Colon (tissue), 2 donors: Measurements from ENCODE around the gene ICAM3.
"Not testable (repeated sequence)": the region's sequence is repeated elsewhere in the genome, so short reads cannot be mapped to it uniquely, and the experiment has no call there.

Experiments
- FAIRE-seq: peaks from 2 replicates; lab custom pipeline; 2012; peaks lifted over from hg19 to GRCh38; lab: Jason Lieb, UNC
- donor health status: control.
- donor health status: control.

Gene ICAM3, protein sequence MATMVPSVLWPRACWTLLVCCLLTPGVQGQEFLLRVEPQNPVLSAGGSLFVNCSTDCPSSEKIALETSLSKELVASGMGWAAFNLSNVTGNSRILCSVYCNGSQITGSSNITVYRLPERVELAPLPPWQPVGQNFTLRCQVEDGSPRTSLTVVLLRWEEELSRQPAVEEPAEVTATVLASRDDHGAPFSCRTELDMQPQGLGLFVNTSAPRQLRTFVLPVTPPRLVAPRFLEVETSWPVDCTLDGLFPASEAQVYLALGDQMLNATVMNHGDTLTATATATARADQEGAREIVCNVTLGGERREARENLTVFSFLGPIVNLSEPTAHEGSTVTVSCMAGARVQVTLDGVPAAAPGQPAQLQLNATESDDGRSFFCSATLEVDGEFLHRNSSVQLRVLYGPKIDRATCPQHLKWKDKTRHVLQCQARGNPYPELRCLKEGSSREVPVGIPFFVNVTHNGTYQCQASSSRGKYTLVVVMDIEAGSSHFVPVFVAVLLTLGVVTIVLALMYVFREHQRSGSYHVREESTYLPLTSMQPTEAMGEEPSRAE

DNA sequence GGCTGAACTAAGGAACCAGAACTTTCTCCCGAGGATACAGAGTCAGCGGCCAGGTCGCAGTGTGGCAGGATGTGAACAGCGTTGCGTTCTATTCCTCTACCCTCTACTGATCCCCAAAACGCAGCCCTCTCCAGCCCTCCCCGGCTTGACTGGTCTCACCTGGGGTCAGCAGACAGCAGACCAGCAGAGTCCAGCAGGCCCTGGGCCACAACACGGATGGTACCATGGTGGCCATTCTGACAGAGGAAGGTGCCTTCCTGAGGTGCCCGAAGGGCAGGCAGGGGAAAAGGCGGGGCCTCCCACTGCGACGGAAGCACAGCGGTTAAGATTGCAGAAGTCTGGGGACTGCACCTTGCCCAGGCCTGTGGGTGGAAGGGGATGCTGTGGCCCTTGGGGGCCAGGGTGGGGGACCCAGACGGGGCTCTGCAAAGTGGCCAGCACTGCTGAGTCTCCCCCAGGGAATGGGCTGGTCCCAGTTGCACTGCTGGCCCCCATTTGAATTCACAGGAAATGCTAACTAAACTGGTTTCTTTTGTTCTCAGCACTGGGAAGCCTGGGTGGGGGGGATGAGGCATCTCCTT is at the start of gene ICAM3:
ICAM3 (minus strand) TSS at position 245 of the 581 bp plus-strand sequence; CDS start at position 235, 10 bp downstream.
- FAIRE-seq: no peak

DNA sequence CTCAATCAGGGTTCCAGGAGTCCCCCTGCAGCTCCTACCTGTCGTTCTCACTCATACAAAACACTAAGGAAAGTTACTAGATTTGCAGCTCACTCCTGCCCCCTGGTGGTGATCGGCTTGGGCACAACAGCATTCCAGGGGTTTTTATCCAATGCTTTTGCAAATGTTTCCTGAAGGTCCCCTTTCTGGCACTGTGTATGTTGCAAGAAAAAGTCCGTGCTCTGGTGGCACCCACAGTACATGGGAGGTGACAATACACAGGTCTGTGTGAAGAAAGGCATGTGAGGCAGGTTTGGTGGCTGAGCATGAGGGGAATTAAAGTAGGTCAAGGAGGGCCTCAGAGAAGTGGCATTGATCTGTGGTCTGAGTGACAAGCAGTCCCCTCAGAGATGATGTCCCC is 49.5 kb upstream of the ICAM3 start:
- FAIRE-seq: no peak

DNA sequence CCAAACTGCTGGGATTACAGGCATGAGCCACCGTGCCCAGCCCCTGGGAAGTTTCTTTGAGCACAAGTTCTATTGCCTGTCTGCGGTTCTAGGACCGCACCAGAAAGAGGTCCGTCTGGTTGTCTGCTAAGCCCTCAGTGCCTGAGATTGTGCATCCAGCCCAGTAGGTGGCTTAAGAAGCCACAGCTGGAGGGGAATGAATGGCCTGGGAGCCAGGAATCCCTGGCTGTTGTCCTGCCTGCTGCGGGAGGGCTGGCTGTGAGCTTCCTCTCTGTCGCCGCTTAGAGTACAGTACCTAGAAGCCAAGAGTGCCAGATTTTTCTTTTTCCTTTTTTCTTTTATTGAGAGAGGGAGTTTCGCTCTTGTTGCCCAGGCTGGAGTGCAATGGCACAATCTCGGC is 45.2 kb upstream of the ICAM3 start:
- no peak for FAIRE-seq

DNA sequence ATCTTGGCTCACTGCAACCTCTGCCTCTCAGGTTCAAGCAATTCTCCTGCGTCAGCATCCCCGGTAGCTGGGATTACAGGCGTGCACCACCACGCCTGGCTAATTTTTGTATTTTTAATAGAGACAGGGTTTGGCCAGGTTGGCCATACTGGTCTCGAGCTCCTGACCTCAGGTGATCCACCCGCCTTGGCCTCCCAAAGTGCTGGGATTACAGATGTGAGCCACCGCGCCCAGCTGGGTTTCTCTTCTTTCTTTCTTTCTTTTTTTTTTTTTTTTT is 43.7 kb upstream of the ICAM3 start:
- not testable (repeated sequence) for FAIRE-seq

DNA sequence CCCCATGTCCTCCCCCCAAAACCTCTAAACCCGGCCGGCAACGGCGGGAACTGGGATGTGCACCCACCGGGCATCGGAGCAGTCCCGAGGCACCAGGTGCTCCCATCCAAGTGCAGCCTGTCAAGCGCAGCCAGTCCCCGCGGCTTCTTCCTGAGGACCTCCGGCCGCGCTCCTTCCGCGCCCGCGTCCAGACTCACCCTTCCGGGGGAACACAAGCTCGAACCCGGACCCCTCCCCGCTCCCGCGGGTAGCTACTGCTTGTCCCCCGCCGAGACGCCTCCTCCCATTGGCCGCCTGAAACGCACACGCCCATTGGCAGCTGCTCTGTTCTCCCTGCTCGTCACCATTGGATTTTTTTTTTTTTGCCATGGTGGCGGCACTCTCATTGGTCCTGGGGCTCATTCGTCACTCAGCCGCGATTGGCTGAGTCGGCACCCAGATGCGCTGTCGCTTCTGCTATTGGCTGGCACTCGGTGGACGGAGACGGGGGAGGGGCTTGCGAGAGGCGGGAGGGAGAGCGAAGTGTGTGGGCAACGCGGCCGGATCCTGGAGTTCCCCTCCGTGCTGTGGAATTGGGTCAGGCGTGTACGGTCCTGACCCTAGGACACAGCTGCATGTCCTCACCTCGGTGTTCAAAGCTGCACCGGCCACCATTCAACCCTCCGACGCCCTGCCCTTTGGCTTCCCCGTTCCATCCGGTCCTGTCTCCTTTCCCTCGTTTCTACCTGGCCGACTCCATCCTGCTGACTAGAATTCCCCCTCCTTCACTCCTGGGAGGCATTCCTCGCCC is 41.1 kb upstream of the ICAM3 start, which contains the start of gene TYK2:
TYK2 (minus strand) TSS at position 260 of the 790 bp plus-strand sequence. CDS start 2,166 bp downstream, outside the sequence.
- FAIRE-seq: peak; percentile 87

DNA sequence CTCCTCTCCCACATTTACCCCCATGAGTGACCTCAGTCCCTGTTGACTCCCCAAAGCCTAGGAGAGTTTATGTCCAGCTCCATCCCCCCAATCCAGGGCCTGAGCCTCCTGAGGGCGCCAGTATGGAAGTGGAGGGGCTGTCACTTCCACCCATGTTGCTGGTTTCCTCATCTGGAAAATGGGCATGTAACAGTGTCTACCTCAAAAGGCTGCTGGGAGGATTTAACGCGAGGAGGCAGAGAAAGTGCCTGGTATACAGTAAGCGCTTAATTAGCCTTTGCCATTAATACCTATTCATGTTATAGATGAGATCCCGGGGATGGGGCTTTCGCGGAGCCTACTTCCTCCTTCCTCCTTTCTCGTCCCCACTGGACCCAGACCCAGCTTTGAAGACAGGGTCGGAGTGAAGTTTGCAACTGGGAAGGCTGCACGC is 40.5 kb upstream of the ICAM3 start:
- FAIRE-seq: no peak

DNA sequence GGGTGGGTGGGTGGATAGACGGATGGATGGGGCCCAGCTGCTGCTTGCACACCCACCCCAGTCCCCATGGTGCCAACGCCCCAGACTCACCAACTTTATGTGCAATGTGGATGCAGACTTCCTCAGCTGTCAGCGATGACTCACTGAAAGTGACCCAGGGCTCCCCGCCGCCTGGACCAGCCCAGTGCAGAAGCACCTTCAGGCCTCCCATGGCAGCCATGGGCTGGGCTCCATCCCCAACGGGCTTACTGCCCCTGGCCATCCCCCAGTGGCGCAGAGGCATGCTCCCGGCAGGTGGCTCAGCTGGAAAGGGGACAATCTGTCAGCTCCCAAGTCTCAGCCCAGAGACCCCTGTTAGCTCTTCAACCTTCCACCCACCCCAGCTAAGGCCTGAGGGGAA is 38.7 kb upstream of the ICAM3 start:
- no peak for FAIRE-seq

DNA sequence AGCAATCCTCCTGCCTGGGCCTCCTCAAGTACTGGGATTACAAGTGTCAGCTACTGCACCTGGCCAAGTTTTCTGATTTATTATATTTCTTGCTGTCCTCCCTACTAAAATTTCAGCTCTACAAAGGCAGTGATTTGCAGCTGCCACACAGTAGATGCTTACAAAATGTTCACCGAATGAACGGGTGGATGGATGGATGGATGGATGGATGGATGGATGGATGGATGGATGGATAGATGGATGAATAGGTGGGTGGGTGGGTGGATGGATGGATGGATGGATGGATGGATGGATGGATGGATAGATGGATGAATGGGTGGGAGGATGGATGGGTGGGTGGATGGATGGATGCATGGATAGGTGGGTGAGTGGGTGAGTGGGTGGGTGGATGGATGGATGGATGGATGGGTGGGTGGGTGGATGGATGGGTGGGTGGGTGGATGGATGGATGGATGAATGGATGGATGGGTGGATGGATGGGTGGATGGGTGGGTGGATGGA is 37.8 kb upstream of the ICAM3 start:
- FAIRE-seq: not testable (repeated sequence)

DNA sequence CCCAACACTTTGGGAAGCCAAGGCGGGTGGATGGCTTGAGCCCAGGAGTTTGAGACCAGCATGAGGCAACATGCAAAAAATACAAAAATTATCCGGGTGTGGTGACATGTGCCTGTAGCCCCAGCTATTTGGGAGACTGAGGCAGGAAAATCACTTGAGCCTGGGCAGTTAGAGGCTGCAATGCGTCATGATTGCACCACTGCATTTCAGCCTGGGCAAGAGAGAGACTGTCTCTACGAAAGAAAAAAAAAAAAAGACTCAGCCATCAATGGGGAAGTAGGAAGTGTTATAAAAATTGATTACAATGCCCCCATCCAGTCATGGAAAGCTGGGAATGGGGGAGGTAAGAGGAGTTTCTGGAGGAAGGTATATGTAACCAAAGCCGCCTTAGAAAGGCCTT is 35.5 kb upstream of the ICAM3 start:
- FAIRE-seq: no peak

DNA sequence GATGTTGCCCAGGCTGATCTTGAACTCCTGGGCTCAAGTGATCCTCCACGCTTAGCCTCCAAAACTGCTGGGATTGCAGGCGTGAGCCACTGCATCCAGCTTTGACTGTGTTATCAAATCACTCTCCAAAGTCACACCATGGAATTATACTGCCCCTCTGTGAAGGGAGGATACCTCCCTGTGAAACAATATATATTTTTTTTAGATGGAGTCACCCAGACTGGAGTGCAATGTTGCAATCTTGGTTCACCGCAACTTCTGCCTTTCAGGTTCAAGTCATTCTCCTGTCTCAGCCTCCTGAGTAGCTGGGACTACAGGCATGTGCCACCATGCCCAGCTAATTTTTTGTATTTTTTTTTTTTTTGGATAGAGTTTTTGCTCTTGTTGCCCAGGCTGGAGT is 33.3 kb upstream of the ICAM3 start:
- FAIRE-seq: no peak

DNA sequence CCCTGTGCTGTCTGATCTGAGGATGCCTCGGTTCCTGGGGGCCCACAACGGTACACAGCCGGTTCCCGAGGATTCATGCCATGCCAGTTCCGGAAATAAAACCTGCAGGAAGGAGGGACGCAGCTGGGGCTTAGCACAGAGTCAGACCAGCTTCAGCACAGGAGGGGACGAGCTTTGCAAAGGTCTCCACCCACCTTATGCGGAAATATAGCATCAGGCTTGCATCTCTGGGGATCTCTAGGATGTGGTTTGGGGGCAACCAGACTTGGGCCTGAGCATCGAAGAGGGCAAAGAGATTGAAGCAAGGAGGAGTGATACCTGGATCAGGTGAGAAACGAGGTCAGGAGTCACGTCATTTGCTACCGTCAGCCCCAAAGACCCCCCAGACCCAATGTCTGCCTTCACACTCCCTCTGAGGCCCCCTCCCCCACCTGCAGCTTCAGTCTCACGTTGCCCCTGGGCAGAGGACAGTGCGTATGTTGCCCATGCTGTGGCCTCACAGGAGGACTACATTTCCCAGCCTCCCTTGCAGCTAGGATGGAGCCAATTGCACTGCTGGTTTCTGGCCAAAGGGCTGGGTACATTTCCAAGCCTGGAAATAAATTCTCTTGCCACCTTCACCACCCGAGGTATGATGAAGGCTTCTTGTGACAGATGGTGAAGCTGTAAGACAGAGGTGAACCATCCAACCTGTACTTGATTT is 28.8 kb upstream of the ICAM3 start:
- FAIRE-seq: no peak

DNA sequence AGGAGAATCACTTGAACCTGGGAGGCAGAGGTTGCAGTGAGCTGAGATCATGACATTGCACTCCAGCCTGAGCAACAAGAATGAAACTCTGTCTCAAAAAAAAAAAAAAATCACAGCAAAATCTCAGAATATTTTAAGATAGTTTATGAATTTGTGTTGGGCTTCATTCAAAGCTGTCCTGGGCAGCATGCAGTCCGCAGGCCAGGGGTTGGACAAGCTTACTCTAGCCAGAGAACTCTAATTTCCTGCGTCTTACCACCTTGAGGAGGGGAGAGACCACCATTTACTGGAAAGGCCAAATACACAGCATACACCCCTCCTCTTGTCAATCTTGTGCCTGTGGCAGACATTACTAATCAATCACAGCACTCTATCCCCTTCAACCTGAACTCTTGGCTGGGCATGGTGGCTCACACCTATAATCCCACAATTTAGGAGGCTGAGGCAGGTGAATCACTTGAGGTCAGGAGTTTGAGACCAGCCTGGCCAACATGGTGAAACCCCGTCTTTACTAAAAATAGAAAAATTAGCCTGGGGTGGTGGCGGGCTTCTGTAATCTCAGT is 27.6 kb upstream of the ICAM3 start:
- not testable (repeated sequence) for FAIRE-seq

DNA sequence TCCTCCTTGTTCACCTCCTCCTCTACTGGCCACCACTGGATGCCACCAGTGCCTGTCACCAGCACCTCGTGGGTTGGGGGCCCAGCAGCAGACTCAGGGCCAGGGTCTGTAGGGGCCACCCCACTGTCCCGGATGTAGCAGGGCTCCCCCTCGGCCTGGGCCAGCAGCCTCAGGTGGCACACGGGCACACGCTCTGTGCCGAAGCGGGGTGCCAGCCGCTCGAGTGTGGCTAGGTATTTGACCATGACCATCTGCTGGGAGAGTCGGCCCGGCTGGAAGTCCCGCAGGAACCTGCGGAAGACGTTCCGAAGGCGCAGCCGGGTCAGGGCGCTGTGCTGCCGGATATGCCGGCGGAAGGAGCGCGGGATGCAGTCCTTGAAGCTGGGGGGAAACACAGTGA is 26.1 kb upstream of the ICAM3 start:
- no peak for FAIRE-seq

DNA sequence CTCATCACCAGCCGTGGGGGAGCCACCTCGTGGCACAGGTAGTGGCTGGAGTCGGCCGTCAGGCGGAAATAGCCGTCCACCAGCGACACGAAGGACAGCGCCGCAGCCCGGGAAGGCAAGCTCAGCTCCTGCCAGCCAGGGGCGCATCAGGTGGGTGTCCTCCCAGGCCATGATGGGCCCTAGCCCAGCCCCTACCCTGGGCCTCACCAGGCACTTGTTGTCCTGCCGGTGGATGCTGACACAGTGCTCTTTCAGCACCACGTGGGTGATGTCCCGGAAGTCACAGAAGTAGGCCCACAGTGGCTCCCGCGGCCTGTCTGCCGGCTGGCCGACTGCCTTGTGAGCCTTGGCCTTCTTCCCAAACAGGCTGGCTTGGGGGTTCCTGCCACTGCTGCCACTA is 25.2 kb upstream of the ICAM3 start:
- no peak for FAIRE-seq

DNA sequence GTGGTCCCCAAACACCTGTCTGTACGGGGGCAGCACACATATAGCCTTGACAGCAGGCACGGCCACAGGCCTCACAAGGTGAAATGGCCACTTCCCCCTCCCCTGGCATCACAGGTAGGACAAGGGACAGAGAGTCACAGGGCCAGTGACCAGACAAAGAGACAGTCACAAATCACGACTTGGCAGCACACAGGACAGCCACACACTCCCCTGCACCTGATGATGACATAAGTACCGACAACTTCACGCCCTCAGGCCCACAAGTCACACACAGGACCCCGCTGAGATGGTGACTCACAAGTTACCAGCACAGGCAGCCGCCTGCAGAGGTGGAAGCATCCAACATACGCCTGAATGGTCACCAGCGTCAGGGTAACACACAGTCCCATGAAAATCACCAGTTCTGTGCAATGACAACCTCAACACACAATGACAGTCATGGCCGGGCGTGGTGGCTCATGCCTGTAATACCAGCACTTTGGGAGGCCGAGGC is 24.4 kb upstream of the ICAM3 start:
- FAIRE-seq: no peak

DNA sequence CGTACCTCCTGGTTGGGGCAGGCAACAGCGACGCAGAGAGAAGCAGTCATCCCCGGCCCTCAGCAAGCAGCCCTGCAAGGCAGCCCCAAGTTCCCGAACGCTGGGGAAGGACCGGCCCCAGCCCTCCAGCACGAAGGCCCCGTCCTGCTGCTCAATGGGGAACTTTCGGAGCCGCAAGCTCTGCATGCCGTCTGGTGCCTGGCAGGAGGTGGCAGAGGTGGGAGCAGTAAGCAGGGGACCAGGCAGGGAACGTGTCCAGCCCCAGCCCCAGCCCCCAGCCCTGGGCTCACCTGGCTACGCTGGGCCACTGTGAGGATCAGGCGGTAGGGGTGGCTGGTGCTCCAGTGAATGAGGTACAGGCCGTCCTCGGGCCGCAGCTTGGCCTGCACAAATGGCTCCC is 22.8 kb upstream of the ICAM3 start:
- FAIRE-seq: no peak

DNA sequence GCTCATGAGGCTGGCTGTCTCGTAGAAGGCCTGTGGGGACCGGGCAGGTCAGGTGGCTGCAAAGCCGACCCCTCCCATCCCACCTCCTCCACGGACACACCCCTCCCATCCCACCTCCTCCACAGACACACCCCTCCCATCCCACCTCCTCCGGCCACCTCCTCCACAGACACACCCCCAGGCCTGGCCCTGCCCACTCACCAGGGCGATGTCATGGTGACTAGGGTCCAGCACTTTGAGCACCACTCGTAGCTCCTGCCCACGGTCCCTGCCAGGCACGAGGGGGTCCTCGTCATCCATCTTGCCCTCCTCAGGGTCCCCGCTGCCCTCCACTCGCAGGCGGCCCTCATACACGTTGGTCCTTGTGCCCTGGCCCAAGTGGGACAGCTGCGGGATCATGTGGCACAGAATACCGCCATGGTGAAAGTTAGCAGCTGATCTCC is 22.2 kb upstream of the ICAM3 start:
- no peak for FAIRE-seq

DNA sequence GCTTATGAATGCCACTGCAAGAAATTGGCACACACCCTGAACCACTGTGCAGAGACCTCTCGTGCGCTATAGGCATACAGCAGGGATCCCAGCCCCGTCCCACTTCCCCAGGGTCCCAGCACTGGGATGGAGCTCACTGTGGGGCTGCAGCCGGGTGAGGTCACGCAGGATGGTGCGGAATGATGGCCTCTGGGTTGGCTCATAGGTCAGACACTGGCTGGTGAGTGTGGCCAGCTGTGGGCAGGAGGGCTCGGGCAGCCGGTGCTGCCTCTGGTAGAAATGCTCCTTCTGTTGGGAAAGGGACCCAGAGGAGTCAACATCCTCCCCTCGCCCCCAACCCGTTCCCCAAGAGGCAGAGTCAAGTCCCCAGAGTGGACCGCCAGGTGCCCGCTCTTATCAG is 17.0 kb upstream of the ICAM3 start:
- FAIRE-seq: no peak

DNA sequence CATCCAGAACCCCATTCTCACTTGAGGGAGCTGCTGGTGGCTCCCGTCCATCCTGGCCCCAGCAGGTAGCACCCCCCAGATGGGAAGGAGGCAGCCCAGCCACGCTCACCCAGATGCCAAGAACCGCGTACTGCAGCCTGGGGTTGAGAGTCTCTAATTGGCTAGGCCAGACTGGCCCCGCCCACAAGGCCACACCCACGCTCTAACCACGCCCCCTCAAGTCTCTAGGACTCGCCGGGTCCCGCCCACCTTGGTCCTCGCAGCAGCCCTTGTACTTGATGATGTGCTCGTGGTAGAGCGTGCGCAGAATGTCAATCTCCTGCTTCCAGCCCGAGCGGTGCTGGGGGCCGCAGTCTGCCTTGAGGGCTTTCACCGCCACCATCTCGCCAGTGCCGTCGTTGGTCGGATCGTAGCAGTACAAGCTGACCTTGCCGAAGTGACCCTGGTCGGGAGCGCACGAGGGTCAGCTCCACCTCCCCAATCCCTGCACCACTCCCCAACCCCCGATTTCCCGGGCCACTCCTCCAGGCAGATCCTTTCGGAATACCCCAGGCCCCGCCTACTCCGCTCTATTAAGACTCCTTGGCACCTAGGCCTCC is 14.5 kb upstream of the ICAM3 start:
- FAIRE-seq: no peak

DNA sequence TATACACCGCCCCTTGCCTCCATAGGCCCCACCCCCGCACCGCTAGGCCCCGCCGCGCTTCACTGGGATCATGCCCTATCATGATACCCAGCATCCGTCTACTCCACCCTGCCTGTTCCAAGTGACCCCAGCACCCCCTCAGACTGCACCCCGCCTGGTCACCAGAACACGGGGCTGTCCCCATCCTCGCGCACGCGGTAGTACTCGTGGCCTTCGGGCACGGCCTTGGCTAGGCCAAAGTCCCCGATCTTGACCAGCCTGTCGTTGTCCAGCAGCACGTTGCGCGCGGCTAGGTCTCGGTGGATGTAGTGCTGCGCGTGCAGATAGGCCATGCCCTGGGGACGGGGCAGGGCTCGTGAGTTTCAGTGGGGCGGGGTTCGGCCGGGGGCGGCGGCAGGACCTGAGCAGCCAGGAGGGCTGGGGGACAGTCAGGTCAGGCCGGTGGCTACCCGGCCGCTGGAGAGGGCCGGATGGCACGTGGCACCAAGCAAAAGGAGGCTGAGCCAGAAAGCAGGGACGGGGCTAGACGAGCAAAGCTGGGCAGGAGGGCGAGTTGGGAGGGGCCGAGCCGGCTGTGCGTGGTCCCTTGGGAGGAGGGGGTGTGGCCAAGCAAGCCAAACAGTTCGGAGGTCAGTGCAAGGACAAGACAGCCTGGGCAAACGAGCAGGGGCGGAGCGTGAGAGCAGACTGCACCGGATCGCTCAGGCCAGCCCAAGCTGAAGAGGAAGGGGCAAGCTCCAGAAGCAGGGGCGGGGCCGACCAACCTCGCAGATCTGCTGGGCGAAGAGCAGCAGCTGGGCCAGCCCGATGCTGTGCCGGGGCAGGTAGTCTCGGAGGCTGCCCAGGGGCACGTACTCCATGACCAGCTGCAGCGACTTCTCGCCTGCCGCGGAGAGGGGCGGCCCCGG is 13.6 kb upstream of the ICAM3 start:
- no peak for FAIRE-seq
